DOHH2 (cell line): ENCODE data around the gene OMP.

Experiments
- CTCF ChIP-seq: fragments of 200-600 bp; sonication (generic); IDR thresholded peaks from one replicate; pipeline ENCODE4 v1.5.1; 2014; ENCODE audit warnings: antibody characterized with exemption, mild to moderate bottlenecking, low read depth, low read length; ENCODE audit not compliant: poor library complexity, severe bottlenecking
- EZH2phosphoT487 ChIP-seq: fragments of 200-600 bp; sonication (generic); IDR thresholded peaks from 2 replicates; pipeline ENCODE4 v1.6.1; 2017; ENCODE audit warnings: borderline replicate concordance, mild to moderate bottlenecking, antibody characterized with exemption, low read length, moderate library complexity, mixed read lengths

DNA sequence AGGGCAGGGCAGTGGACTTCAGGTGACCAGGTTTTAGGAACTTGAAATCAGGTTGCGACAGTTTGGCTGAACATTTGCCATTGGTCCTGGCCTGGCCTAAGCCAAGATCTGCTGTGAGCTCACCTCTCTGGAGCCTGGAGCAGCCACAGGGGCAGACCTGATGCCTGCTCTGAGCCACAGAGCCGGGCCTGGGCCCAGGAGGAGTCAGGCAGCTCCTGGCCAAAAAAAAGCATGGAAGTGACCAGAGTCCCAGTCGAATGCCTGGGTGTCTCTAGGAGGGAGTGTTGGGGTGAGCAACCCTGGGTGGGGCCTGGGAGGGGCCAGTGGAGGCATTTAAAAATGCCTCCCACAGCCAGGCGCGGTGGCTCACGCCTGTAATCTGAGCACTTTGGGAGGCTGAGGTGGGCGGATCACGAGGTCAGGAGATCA is 6.0 kb upstream of the OMP start:
- TF ChIP-seq CTCF (no peak), EZH2phosphoT487 (no peak)
